Hepatocyte (in vitro differentiated cells): ENCODE measurements around the gene TBCK. TPM values are rescaled to one million over a fixed set of nuclear protein-coding genes. Genes with fewer than 3 reads are reported as not detected.

Experiments used
- DNase-seq: peaks from one replicate; pipeline ENCODE4 v3.0.0-alpha.2; 2016; ENCODE audit warnings: low spot score
- H2AFZ ChIP-seq: fragments of 200-600 bp; sonication (generic); 2 replicates; pipeline ENCODE4 v1.6.0; 2016; ENCODE audit warnings: antibody characterized with exemption, mild to moderate bottlenecking
- H3K27ac ChIP-seq: fragments of 200-600 bp; sonication (generic); 2 replicates; pipeline ENCODE4 v1.5.1; 2016; ENCODE audit warnings: mild to moderate bottlenecking
- H3K27me3 ChIP-seq: fragments of 200-600 bp; sonication (generic); 2 replicates; pipeline ENCODE4 v1.6.1; 2016
- H3K36me3 ChIP-seq: fragments of 200-600 bp; sonication (generic); replicated peaks from 2 replicates; pipeline ENCODE4 v1.5.1; 2016; ENCODE audit warnings: low read depth; ENCODE audit not compliant: insufficient read depth
- H3K4me1 ChIP-seq: fragments of 200-600 bp; sonication (generic); 2 replicates; pipeline ENCODE4 v1.5.1; 2016; ENCODE audit warnings: mild to moderate bottlenecking, moderate library complexity; ENCODE audit not compliant: insufficient read depth
- H3K4me2 ChIP-seq: fragments of 200-600 bp; sonication (generic); 2 replicates; pipeline ENCODE4 v1.6.0; 2016
- H3K4me3 ChIP-seq: fragments of 200-600 bp; sonication (generic); 2 replicates; pipeline ENCODE4 v1.5.1; 2016; ENCODE audit warnings: mild to moderate bottlenecking
- H3K79me2 ChIP-seq: fragments of 200-600 bp; sonication (generic); 2 replicates; pipeline ENCODE4 v1.6.0; 2017; ENCODE audit warnings: mild to moderate bottlenecking
- H3K9me2 ChIP-seq: fragments of 200-600 bp; sonication (generic); replicated peaks from 2 replicates; pipeline ENCODE4 v1.6.0; 2017; ENCODE audit warnings: mild to moderate bottlenecking; ENCODE audit not compliant: insufficient read depth
- H3K9me3 ChIP-seq: fragments of 200-600 bp; sonication (generic); 2 replicates; pipeline ENCODE4 v1.5.1; 2016; ENCODE audit warnings: low read depth, mild to moderate bottlenecking
- H4K20me1 ChIP-seq: fragments of 200-600 bp; sonication (generic); 2 replicates; pipeline ENCODE4 v1.6.0; 2016; ENCODE audit warnings: mild to moderate bottlenecking; ENCODE audit not compliant: insufficient read depth, poor library complexity, severe bottlenecking
- EZH2 ChIP-seq: fragments of 200-600 bp; sonication (generic); IDR thresholded peaks from 2 replicates; pipeline ENCODE4 v1.6.1; 2016; ENCODE audit warnings: antibody characterized with exemption, mild to moderate bottlenecking, borderline replicate concordance
- EZH2phosphoT487 ChIP-seq: fragments of 200-600 bp; sonication (generic); IDR thresholded peaks from one replicate; pipeline ENCODE4 v1.6.1; 2018; ENCODE audit warnings: antibody characterized with exemption, mild to moderate bottlenecking, low read depth, moderate library complexity; ENCODE audit not compliant: unreplicated experiment, severe bottlenecking
- WGBS: methylation state at CpG from one replicate; pipeline ENCODE4 v1.1.6; 2016; ENCODE audit warnings: low lambda C conversion rate; ENCODE audit errors: missing lambda C conversion rate; 5-methylcytosine and 5-hydroxymethylcytosine counted together
- polyA plus RNA-seq: library from polyadenylated mRNA; unstranded; fragments of >200 nt; fragmentation: Nextera tagmentation; extraction: Ambion mirVana; gene quantifications from 2 replicates; pipeline ENCODE4 v1.2.1, GENCODE V29; 2016
- total RNA-seq: library from RNA; depleted of rRNA; stranded (reverse); fragments of >200 nt; gene quantifications from 2 replicates; pipeline ENCODE4 v1.2.3, GENCODE V29; 2014
- TF ChIP-seq, protein P1 (sequence below): fragments of 200-600 bp; sonication (generic); IDR thresholded peaks from 2 replicates; pipeline ENCODE4 v1.5.1; 2016; ENCODE audit warnings: antibody characterized with exemption, mild to moderate bottlenecking; ENCODE audit not compliant: poor library complexity

The TBCK gene
- total and polyA plus RNA-seq, 2 experiments from 2014 or later, result 19.8 to 49.7 TPM

DNA sequence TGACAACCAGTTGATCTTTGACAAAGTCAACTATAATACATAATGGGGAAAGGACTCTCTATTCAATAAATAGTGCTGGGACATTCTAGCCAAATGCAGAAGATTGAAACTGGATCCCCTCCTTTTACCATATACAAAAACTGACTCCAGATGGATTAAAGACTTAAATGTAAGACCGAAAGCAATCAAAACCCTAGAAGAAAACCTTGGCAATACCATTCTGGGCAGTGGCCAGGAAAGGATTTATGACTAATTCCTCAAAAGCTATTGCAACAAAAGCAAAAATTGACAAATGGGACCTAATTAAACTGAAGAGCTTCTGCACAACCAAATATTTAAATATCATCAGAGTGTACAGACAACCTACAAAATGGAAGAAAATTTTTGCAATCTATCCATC lies 235.6 kb downstream of the TBCK start:
- H4K20me1 ChIP-seq, result no peaks in the 10 kb centered on the region
- H2AFZ ChIP-seq, result no peak overlapping the region
- DNase-seq, result no peak
- TF ChIP-seq EZH2phosphoT487, result no peak
- TF ChIP-seq EZH2, result no peak
- TF ChIP-seq, protein P1, sequence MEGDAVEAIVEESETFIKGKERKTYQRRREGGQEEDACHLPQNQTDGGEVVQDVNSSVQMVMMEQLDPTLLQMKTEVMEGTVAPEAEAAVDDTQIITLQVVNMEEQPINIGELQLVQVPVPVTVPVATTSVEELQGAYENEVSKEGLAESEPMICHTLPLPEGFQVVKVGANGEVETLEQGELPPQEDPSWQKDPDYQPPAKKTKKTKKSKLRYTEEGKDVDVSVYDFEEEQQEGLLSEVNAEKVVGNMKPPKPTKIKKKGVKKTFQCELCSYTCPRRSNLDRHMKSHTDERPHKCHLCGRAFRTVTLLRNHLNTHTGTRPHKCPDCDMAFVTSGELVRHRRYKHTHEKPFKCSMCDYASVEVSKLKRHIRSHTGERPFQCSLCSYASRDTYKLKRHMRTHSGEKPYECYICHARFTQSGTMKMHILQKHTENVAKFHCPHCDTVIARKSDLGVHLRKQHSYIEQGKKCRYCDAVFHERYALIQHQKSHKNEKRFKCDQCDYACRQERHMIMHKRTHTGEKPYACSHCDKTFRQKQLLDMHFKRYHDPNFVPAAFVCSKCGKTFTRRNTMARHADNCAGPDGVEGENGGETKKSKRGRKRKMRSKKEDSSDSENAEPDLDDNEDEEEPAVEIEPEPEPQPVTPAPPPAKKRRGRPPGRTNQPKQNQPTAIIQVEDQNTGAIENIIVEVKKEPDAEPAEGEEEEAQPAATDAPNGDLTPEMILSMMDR, result no peak
- H3K79me2 ChIP-seq, result no peaks in the 10 kb centered on the region
- no peak overlapping the region for H3K27ac ChIP-seq
- H3K9me3 ChIP-seq, result peaks cover 8% of the 10 kb centered on the region
- no peaks in the 10 kb centered on the region for H3K9me2 ChIP-seq
- WGBS, result 86% methylated on average over 1 of the region's 1 CpG
- H3K4me3 ChIP-seq, result no peak overlapping the region
- no peaks in the 10 kb centered on the region for H3K27me3 ChIP-seq
- H3K4me2 ChIP-seq, result no peak overlapping the region
- no peaks in the 10 kb centered on the region for H3K4me1 ChIP-seq
- peaks cover 5% of the 10 kb centered on the region for H3K36me3 ChIP-seq

DNA sequence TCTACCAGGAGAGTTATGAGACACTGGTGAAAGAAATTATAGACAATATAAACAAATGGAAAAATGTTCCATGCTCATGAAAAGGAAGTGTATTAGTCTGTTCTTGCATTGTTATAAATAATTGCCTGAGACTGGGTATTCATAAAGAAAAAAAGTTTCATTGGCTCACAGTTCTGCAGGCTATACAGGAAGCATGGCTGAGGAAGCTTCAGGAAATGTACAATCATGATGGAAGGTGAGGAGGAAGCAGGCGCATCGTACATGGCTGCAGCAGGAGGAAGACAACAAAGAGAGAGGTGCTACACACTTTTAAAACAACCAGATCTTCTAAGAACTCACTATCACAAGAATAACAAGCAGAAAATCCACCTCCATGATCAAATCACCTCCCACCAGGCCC lies 236.4 kb downstream of the TBCK start:
- WGBS, result 100% methylated on average over 2 of the region's 2 CpGs
- DNase-seq, result no peak
- no peaks in the 10 kb centered on the region for H3K9me2 ChIP-seq
- peaks cover 7% of the 10 kb centered on the region for H3K9me3 ChIP-seq
- no peaks in the 10 kb centered on the region for H3K27me3 ChIP-seq
- TF ChIP-seq EZH2 (no peak), EZH2phosphoT487 (no peak)
- TF ChIP-seq, protein P1, result no peak
- no peaks in the 10 kb centered on the region for H3K79me2 ChIP-seq
- H3K4me3 ChIP-seq, result no peak overlapping the region
- peaks cover 5% of the 10 kb centered on the region for H3K36me3 ChIP-seq
- no peak overlapping the region for H2AFZ ChIP-seq
- no peaks in the 10 kb centered on the region for H3K4me1 ChIP-seq
- H3K27ac ChIP-seq, result no peak overlapping the region
- no peaks in the 10 kb centered on the region for H4K20me1 ChIP-seq
- no peak overlapping the region for H3K4me2 ChIP-seq

DNA sequence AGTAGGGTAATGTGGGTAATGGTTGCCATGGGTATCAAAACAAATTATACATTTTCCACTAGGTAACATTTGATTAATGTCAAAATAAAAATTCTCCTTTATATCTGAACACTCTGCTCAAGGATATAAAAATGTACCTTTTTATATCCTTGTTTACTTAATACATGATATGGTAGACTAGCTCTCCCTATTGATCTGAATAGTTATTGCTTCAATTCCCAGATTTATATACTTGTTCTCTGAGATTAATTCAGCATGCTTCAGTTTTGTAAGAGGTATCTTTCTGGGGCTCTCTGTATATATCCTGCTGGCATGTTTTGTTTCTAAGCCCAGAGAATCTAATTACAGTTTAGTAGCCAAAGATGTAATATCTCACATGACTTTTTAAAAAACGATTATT lies 251.0 kb downstream of the TBCK start:
- 97% methylated on average over 1 of the region's 1 CpG for WGBS
- H3K79me2 ChIP-seq, result no peaks in the 10 kb centered on the region

More for the DNA sequence above, 251.0 kb downstream of the TBCK start:
- no peaks in the 10 kb centered on the region for H3K36me3 ChIP-seq
- DNase-seq, result no peak
- TF ChIP-seq EZH2phosphoT487 (no peak), EZH2 (no peak)
- TF ChIP-seq, protein P1, result no peak
- H2AFZ ChIP-seq, result no peak overlapping the region
- no peak overlapping the region for H3K4me3 ChIP-seq
- H3K4me1 ChIP-seq, result peaks cover 11% of the 10 kb centered on the region
- no peaks in the 10 kb centered on the region for H3K27me3 ChIP-seq
- H3K9me3 ChIP-seq, result no peaks in the 10 kb centered on the region
- no peaks in the 10 kb centered on the region for H3K9me2 ChIP-seq
- H4K20me1 ChIP-seq, result no peaks in the 10 kb centered on the region
- H3K27ac ChIP-seq, result no peak overlapping the region
- H3K4me2 ChIP-seq, result no peak overlapping the region
